AG09309 (cell line): ENCODE measurements around the gene ZNF438.

Experiments
- DNase-seq: peaks from one replicate; pipeline ENCODE4 v3.0.0-alpha.2; 2010; ENCODE audit warnings: low read depth
- H3K4me3 ChIP-seq: 2 replicates; pipeline ENCODE4 v1.5.1; 2011; ENCODE audit warnings: mild to moderate bottlenecking, low read depth, low read length, moderate library complexity; ENCODE audit not compliant: control insufficient read depth
- TF ChIP-seq, protein P1 (sequence below): IDR thresholded peaks from 2 replicates; pipeline ENCODE4 v1.5.1; 2011; ENCODE audit warnings: mild to moderate bottlenecking, low read depth, low read length, inconsistent platforms; ENCODE audit not compliant: insufficient read depth, control insufficient read depth; ENCODE audit errors: missing control alignments

ZNF438 gene

DNA sequence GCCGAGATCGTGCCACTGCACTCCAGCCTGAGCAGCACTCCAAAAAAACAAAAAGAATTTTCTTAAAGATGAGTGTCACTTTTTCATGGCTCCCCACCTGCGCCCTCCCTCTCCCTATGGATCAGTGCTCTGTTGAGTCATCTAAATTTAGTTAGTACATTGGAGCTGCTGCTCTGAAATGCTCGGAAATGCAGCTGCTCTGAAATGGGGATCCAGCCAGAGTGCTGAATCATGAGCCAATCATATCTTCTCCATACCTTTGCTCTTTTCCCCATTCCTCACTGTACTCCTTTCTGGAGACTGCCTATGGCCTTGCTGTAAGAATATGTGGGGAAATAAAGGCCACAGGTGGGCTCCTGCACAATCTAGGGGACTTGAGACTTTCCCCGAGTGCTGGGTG, 188.8 kb downstream of the ZNF438 start:
- H3K4me3 ChIP-seq = no peak overlapping the region
- no peak for DNase-seq
- TF ChIP-seq, protein P1, sequence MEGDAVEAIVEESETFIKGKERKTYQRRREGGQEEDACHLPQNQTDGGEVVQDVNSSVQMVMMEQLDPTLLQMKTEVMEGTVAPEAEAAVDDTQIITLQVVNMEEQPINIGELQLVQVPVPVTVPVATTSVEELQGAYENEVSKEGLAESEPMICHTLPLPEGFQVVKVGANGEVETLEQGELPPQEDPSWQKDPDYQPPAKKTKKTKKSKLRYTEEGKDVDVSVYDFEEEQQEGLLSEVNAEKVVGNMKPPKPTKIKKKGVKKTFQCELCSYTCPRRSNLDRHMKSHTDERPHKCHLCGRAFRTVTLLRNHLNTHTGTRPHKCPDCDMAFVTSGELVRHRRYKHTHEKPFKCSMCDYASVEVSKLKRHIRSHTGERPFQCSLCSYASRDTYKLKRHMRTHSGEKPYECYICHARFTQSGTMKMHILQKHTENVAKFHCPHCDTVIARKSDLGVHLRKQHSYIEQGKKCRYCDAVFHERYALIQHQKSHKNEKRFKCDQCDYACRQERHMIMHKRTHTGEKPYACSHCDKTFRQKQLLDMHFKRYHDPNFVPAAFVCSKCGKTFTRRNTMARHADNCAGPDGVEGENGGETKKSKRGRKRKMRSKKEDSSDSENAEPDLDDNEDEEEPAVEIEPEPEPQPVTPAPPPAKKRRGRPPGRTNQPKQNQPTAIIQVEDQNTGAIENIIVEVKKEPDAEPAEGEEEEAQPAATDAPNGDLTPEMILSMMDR = no peak

DNA sequence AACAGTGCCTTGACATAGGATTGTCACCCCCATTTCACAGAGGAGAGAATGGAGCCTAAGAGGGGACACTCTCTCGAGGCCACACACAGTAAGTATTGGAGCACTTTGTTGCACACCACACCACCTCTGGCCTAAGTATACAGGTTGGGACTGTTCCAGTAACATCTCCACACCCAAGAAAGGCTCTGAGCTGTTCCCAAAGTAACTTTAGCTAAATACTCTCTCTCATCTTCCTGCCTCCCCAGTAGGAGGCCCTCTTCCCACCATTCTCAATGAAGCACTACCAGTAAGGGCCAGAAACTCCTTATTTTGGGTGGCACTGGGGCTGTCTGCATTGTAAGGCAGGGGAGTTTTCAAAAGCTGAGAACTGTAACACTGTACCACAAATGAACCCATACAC, 189.5 kb downstream of the ZNF438 start:
- no peak overlapping the region for H3K4me3 ChIP-seq
- DNase-seq = no peak
- TF ChIP-seq, protein P1 = no peak

DNA sequence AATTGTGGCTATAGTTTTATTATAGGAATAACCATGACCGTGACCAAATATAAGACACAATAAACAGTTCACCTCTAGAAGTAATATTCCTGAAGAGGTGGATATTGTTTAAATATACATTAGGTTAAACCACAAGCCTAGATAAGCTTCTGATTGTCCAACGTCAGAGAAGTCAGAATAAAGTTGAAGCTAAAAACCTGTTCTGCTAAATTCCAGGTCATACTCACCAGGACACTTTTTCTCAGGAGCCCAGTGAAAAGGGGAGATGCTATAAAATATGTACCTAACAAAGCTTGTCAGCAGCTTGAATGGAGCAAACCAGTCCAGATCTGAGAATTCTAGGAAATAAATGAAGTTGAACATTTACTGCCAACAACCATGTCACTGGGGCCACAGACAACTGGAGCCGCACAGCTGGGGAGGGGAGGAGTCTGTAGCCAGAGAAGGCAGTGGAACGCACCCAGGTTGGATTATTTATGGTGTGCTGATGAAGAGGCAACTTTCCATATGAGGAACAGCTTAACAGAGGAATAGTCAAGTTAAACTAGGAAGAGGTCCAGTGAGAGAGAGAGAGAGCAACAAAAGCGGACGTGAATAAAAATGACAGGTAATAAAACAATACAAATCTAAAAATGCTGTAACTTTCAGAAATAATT, 191.1 kb downstream of the ZNF438 start:
- no peak for DNase-seq
- H3K4me3 ChIP-seq = no peak overlapping the region
- TF ChIP-seq, protein P1 = no peak

DNA sequence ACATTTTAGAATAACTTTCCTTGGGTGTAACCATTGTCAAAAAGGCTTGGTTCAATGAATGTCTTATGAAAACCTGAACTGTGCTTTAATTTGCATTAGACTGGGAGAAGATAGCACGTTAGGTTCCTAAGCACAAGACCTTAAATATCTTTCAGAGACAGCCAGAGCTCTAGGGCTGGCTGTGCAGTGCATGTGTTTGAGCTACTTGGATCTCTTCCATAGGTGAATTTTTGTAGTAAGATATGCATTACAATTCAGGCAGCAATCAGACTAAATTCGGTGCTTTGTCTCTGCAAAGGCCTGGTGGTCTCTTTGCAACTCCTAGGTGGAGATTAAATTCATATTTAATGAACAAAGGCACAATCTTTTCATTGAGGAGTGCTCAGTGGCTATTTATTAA, 192.0 kb downstream of the ZNF438 start:
- DNase-seq = no peak
- no peak overlapping the region for H3K4me3 ChIP-seq
- TF ChIP-seq, protein P1 = no peak

DNA sequence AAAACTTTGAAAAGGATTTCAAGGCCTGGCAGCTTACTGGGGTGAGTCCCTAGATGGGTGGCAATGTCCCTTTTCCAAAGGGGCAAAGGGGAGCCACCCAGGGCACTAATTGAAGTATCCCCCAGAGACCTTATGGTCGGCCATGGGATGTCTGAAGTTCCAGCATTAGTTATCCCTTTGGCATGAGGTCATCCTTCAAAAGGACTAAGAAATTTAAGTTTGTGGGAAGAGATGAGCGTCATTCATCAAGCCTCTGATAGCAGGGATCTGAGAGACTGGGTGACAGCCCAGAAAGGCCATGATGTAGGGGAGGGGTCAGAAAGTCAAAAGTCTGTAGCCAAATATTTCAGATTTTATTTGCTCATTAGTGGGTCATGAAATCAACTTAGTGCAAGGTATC, 195.3 kb downstream of the ZNF438 start:
- DNase-seq = no peak
- TF ChIP-seq, protein P1 = no peak
- H3K4me3 ChIP-seq = no peak overlapping the region

DNA sequence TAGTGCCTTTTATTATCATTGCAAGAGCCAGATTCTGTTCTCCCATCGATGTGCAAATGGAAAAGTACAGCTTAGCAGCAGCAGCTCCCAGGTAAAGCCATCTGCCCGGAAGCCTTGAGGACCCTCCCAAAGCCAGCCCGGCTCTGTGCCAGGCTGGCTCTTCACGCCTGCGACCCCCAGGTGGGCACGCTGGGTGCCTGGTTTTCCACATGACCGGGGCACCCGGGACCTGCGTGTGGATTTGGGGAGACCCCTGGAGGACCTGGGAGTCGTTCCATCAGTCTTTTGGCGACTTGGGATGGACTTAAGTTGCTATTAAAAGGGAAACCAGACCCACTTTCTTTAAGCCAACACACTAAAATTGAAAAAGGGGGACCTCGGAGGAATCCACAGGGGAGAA, 196.5 kb downstream of the ZNF438 start:
- no peak for DNase-seq
- TF ChIP-seq, protein P1 = no peak
- H3K4me3 ChIP-seq = no peak overlapping the region
